H1 (cell line): Measurements from ENCODE around the gene CAPZA2. TPM values are rescaled to one million over a fixed set of nuclear protein-coding genes. Genes with fewer than 3 reads are reported as not detected.

Source experiments
- BCL11A ChIP-seq, 2 experiments: IDR thresholded peaks; one replicate each; pipeline ENCODE4 v1.6.1; 2011; ENCODE audit warnings: low read depth in 2 of 2, low read length in 2 of 2, mild to moderate bottlenecking in 2 of 2
- BRCA1 ChIP-seq: IDR thresholded peaks from 2 replicates; pipeline ENCODE4 v1.6.1; 2012; ENCODE audit warnings: low read depth, low read length, improper control_type of control experiment
- HDAC6 ChIP-seq: IDR thresholded peaks from one replicate; pipeline ENCODE4 v1.7.1; 2012; ENCODE audit warnings: low read depth, mild to moderate bottlenecking, inconsistent platforms, low read length, moderate library complexity
- NANOG ChIP-seq: IDR thresholded peaks from 2 replicates; pipeline ENCODE4 v1.6.1; 2011; ENCODE audit warnings: low read length, low read depth, mild to moderate bottlenecking, inconsistent platforms; ENCODE audit not compliant: insufficient read depth, poor library complexity, severe bottlenecking
- PHF8 ChIP-seq: fragments of 200-600 bp; sonication (generic); conservative IDR thresholded peaks from 2 replicates; pipeline ENCODE4 v1.7.1; 2012; ENCODE audit warnings: low read depth, mild to moderate bottlenecking, inconsistent platforms, low read length, moderate library complexity
- polyA plus RNA-seq, 7 experiments: library from polyadenylated mRNA; depleted of rRNA in 3 of 7; stranded (reverse) in 5 of 7; unstranded in 2 of 7; fragments of >200 nt in 5 of 7; fragments of 200-250 nt in 2 of 7; gene quantifications; 1 replicate in 5 of 7; 2 replicates in 1 of 7; 4 replicates in 1 of 7; pipeline versions ENCODE4 v1.2.1 to v1.2.3, GENCODE V29; 2011 to 2013; ENCODE audit warnings: missing spikeins in 2 of 7, mixed read lengths in 2 of 7
- total RNA-seq: library from RNA; stranded (reverse); fragmentation: NEBNext Ultra II Directional; extraction: Animal tissue kit (Norgen Biotek cat#: 25700); gene quantifications from 2 replicates; pipeline ENCODE4 v1.2.1, GENCODE V29; 2021

The CAPZA2 gene
- total and polyA plus RNA-seq, 2 of the 8 experiments (the other 6 are each of a cell fraction or from before 2014, with no cell fraction given) = 33.2 to 145 TPM

GRCh38 chr7:116912269-116912909 is 50.0 kb downstream of the CAPZA2 start (continued):
- TF ChIP-seq BRCA1 = no peak
- TF ChIP-seq NANOG = no peak
- no peak for TF ChIP-seq PHF8
- no peak for TF ChIP-seq HDAC6
- TF ChIP-seq BCL11A (IDR thresholded peaks at IDR 0.05; ENCODE audit: low read depth in 2 of 2, low read length in 2 of 2) = no peak
